GM10847 (cell line): Measurements from ENCODE around the gene RNF121.

ENCODE experiments used
- POLR2A ChIP-seq: IDR thresholded peaks from 2 replicates; pipeline ENCODE4 v1.6.1; 2011; ENCODE audit not compliant: insufficient read length; ENCODE audit errors: extremely low read depth

RNF121 gene

DNA sequence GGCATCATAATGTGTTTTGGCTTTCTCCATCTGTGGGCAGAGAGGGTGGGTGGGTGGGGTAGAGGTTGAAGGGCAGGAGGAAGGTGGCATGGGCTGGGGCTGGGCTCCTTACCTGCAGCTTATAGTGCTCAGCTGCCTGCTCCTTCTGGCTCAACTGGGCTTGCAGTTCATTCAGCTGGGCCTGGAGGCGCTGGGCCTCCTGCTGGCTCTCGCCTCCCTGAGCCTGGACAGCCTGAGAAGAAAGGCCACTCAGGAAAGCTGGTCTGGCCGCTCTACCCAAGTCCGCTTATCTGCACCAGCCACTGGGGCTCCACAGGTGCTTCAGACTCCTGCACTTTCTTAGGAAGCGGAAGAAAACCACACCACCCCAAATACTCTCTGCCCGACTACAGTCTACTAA is 80.3 kb downstream of the RNF121 start:
- TF ChIP-seq POLR2A = no peak

GRCh38 chr11:72010529-72011233 is 81.8 kb downstream of the RNF121 start:
- TF ChIP-seq POLR2A = no peak

- TF ChIP-seq POLR2A = no peak
Observed at GRCh38 chr11:72012091-72012630, 83.3 kb downstream of the RNF121 start.

- TF ChIP-seq POLR2A = no peak
Observed at GRCh38 chr11:72012897-72013721, 84.3 kb downstream of the RNF121 start.

- no peak for TF ChIP-seq POLR2A
Observed at GRCh38 chr11:72013765-72014711, 85.2 kb downstream of the RNF121 start.

GRCh38 chr11:72014761-72015320 is 86.0 kb downstream of the RNF121 start:
- no peak for TF ChIP-seq POLR2A

DNA sequence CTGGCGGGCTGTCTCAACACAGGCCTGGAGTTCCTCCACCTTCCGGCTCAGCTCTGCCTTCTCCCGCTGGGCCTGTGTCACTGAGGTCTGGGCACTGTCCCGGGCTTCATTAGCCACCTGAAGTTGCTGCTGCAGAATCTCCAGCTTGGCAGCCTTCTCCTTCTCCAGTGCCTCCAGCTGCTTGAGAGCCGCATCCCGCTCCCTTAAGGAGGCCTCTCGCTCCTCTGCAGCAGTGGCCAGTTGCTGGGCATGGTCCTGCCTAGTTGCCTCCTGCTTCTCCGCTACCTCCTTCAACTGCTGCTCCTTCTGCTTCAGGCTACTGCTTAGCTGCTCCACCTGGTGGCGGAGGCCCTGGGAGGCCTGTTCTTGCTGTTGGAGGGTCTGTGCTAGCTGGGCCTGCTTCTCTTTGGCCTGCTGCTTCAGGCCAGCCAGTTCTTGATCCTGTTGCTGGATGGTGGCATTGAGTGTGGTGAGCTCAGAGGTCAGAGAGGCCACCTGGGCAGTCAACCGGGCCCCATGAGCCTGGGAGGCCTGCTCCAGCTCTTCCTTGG is 86.7 kb downstream of the RNF121 start:
- TF ChIP-seq POLR2A = no peak

GRCh38 chr11:72018171-72018570 is 89.3 kb downstream of the RNF121 start:
- TF ChIP-seq POLR2A = no peak

DNA sequence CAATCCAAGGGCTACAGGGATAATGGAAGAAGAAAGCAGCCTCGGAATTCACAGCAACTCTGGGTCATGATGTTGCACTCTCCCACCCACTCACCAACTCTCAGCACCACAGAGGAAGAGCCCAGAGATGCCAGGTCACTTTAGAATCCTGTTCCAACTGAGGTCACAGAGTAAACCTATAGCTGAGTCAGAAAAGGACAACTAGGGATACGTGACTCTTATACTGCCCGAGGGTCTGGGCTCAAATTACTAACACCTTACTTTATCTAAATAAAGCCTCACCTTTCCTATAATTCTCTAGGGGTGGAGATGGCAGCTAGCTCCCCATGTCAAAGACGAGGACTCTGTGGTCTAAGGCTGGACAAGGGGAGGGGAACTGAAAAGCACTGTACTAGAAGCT is 94.5 kb downstream of the RNF121 start:
- no peak for TF ChIP-seq POLR2A

- TF ChIP-seq POLR2A = no peak
Observed at GRCh38 chr11:72024069-72024754, 95.4 kb downstream of the RNF121 start.

DNA sequence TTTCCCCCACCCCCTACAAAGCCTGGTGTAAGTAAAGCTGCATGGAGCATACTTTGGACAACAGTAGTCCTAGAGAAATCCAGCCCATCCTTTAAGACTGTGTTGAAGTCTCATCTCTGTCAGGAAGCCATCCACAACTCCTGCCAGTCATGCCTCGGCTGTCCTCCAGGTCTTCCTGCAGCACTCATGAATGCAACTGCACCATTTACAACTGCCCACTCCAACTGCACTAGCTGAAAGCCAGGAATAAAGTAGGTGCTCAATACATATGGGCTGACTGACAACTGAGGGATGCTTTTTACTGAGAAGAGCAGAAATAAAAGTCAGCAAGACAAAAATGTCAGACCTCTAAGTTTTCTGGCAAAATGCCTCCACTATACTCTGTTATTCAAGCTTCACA is 97.2 kb downstream of the RNF121 start:
- no peak for TF ChIP-seq POLR2A

- no peak for TF ChIP-seq POLR2A
Observed at GRCh38 chr11:72030472-72031045, 101.7 kb downstream of the RNF121 start.

GRCh38 chr11:72036687-72037086 is 107.8 kb downstream of the RNF121 start:
- no peak for TF ChIP-seq POLR2A

- TF ChIP-seq POLR2A = no peak
Observed at GRCh38 chr11:72037554-72038311, 108.9 kb downstream of the RNF121 start.
